Dedifferentiated amniotic fluid mesenchymal stem cell (primary cell): Measurements from ENCODE around the gene ACOT2.

Experiments used
- DNase-seq: peaks from one replicate; pipeline ENCODE4 v3.0.0-alpha.2; 2016; ENCODE audit errors: extremely low spot score

ACOT2 gene

GRCh38 chr14:73613419-73613963 is 44.5 kb downstream of the ACOT2 start:
- DNase-seq: no peak

- DNase-seq: no peak
Measured at GRCh38 chr14:73616831-73617230, 47.8 kb downstream of the ACOT2 start.

GRCh38 chr14:73619524-73619923 is 50.5 kb downstream of the ACOT2 start:
- DNase-seq: no peak

GRCh38 chr14:73620268-73620667 is 51.3 kb downstream of the ACOT2 start:
- DNase-seq: no peak

- no peak for DNase-seq
Measured at GRCh38 chr14:73623504-73624054, 54.6 kb downstream of the ACOT2 start.
